PC-9 (cell line): Measurements from ENCODE around the gene FZD7. TPM values are rescaled to one million over a fixed set of nuclear protein-coding genes. Genes with fewer than 3 reads are reported as not detected.

Source experiments
- BruUV-seq: library from RNA; stranded (reverse); fragments of 400-500 nt; replicated peaks from 2 replicates; lab custom pipeline; 2021; lab: Mats Ljungman, UMichigan
- CTCF ChIA-PET: fragments of 300-600 bp; sonication (Branson Sonifier 250); formaldehyde crosslinking; loops from one replicate; lab custom pipeline; 2022; ENCODE audit warnings: antibody characterized with exemption; lab: Charles Lee
- POLR2A ChIA-PET: fragments of 300-600 bp; sonication (Branson Sonifier 250); formaldehyde crosslinking; loops from one replicate; lab custom pipeline; 2022; ENCODE audit warnings: antibody characterized with exemption; ENCODE audit not compliant: unreplicated experiment; lab: Charles Lee
- DNase-seq, 2 experiments: peaks; one replicate each; pipeline versions ENCODE4 v3.0.0 to v3.0.0-alpha.2; 2015 to 2022; ENCODE audit warnings: mixed read lengths in 1 of 2
- H2AFZ ChIP-seq: fragments of 200-600 bp; sonication (generic); 2 replicates; pipeline ENCODE4 v1.8.1; 2017; ENCODE audit warnings: antibody characterized with exemption
- H3F3A ChIP-seq: fragments of 200-600 bp; sonication (generic); 2 replicates; pipeline ENCODE4 v1.8.1; 2017; ENCODE audit warnings: antibody characterized with exemption, mild to moderate bottlenecking, low read depth; ENCODE audit not compliant: insufficient read depth
- H3K27ac ChIP-seq: fragments of 200-600 bp; sonication (generic); 2 replicates; pipeline ENCODE4 v1.6.1; 2016; ENCODE audit warnings: mixed run types
- H3K27me3 ChIP-seq: fragments of 200-600 bp; sonication (generic); 2 replicates; pipeline ENCODE4 v1.6.1; 2016; ENCODE audit warnings: low read depth, mixed run types; ENCODE audit not compliant: insufficient read depth
- H3K36me3 ChIP-seq: fragments of 200-600 bp; sonication (generic); 2 replicates; pipeline ENCODE4 v1.6.1; 2016; ENCODE audit warnings: low read depth, mixed run types
- H3K4me1 ChIP-seq: fragments of 200-600 bp; sonication (generic); replicated peaks from 2 replicates; pipeline ENCODE4 v1.6.1; 2016; ENCODE audit warnings: mixed run types; ENCODE audit not compliant: insufficient read depth
- H3K4me2 ChIP-seq: fragments of 200-600 bp; sonication (generic); 2 replicates; pipeline ENCODE4 v1.6.1; 2017; ENCODE audit warnings: mixed run types
- H3K4me3 ChIP-seq: fragments of 200-600 bp; sonication (generic); 2 replicates; pipeline ENCODE4 v1.6.1; 2016; ENCODE audit warnings: mixed run types
- H3K79me2 ChIP-seq: fragments of 200-600 bp; sonication (generic); 2 replicates; pipeline ENCODE4 v1.6.1; 2017; ENCODE audit warnings: low read depth, mixed run types
- H3K9me2 ChIP-seq: fragments of 200-600 bp; sonication (generic); 2 replicates; pipeline ENCODE4 v1.8.1; 2017; ENCODE audit warnings: mild to moderate bottlenecking; ENCODE audit not compliant: insufficient read depth
- H3K9me3 ChIP-seq: fragments of 200-600 bp; sonication (generic); 2 replicates; pipeline ENCODE4 v1.8.1; 2016; ENCODE audit warnings: low read depth; ENCODE audit not compliant: insufficient read depth
- H4K20me1 ChIP-seq: fragments of 200-600 bp; sonication (generic); 2 replicates; pipeline ENCODE4 v1.8.1; 2017; ENCODE audit not compliant: insufficient read depth
- CTCF ChIP-seq: fragments of 200-600 bp; sonication (generic); conservative IDR thresholded peaks from 2 replicates; pipeline ENCODE4 v1.6.1; 2017; ENCODE audit warnings: mixed run types, antibody characterized with exemption, mild to moderate bottlenecking, moderate library complexity
- EZH2 ChIP-seq: fragments of 200-600 bp; sonication (generic); IDR thresholded peaks from 2 replicates; pipeline ENCODE4 v1.8.0; 2017; ENCODE audit warnings: antibody characterized with exemption, low read depth
- intact Hi-C: fragments of 100-400 bp; cut with micrococcal nuclease; formaldehyde crosslinking; loops from one replicate; pipeline ENCODE4 v1.10.0; 2022; ENCODE audit not compliant: unreplicated experiment
- total RNA-seq: library from RNA; stranded (reverse); gene quantifications from 2 replicates; pipeline ENCODE4 v1.2.3, GENCODE V29; 2021

FZD7 gene
- total RNA-seq, 1 experiment from 2014 or later: 26.8 TPM

GRCh38 chr2:202079310-202079709, 45.7 kb downstream of the FZD7 start:
- Histone ChIP-seq H3K4me3 (no peak overlapping the region), H3K27ac (no peak overlapping the region), H3F3A (no peaks in the 10 kb centered on the region), H3K9me3 (no peaks in the 10 kb centered on the region), H3K4me1 (no peaks in the 10 kb centered on the region), H3K36me3 (no peaks in the 10 kb centered on the region), H3K27me3 (no peaks in the 10 kb centered on the region), H4K20me1 (no peaks in the 10 kb centered on the region), H3K79me2 (no peaks in the 10 kb centered on the region), H3K9me2 (no peaks in the 10 kb centered on the region), H2AFZ (no peak overlapping the region), H3K4me2 (no peak overlapping the region)
- no peak for TF ChIP-seq CTCF
- no peak for TF ChIP-seq EZH2
- intact Hi-C loops: no loop called here
- POLR2A ChIA-PET: no interaction called here
- CTCF ChIA-PET: no interaction called here
- no peak for DNase-seq
- BruUV-seq: no TSS peak

GRCh38 chr2:202084265-202084664, 50.6 kb downstream of the FZD7 start:
- ChIA-PET POLR2A (no interaction called here), CTCF (no interaction called here)
- intact Hi-C loops: no loop called here
- Histone ChIP-seq H3F3A (no peaks in the 10 kb centered on the region), H3K9me2 (no peaks in the 10 kb centered on the region), H4K20me1 (no peaks in the 10 kb centered on the region), H3K27ac (no peak overlapping the region), H2AFZ (no peak overlapping the region), H3K4me3 (no peak overlapping the region), H3K36me3 (no peaks in the 10 kb centered on the region), H3K4me1 (no peaks in the 10 kb centered on the region), H3K79me2 (no peaks in the 10 kb centered on the region), H3K27me3 (no peaks in the 10 kb centered on the region), H3K9me3 (no peaks in the 10 kb centered on the region), H3K4me2 (no peak overlapping the region)
- no TSS peak for BruUV-seq
- DNase-seq: no peak
- TF ChIP-seq CTCF: no peak
- no peak for TF ChIP-seq EZH2

Other genes with a start within 250 kb of the FZD7 start
- gene CDK15, start 227.3 kb upstream of the FZD7 start, total RNA-seq: not detected in 2 replicates
- gene KIAA2012, start 39.4 kb downstream of the FZD7 start, total RNA-seq: not detected in 2 replicates
- gene SUMO1, start 204.7 kb downstream of the FZD7 start, total RNA-seq: 66.3 and 100 TPM in 2 replicates
- gene NOP58, start 231.9 kb downstream of the FZD7 start, total RNA-seq: 38.2 and 48.5 TPM in 2 replicates